OCI-LY1 (cell line): ENCODE measurements around the gene PTPN3.

Experiments
- EZH2 ChIP-seq: fragments of 200-600 bp; sonication (generic), shearing (Covaris generic); IDR thresholded peaks from 2 replicates; pipeline ENCODE4 v1.8.0; 2017; ENCODE audit warnings: borderline replicate concordance, mixed run types, mild to moderate bottlenecking, antibody characterized with exemption, low read length, moderate library complexity, mixed read lengths
- TF ChIP-seq, protein P1 (sequence below): fragments of 200-600 bp; sonication (generic), shearing (Covaris generic); IDR thresholded peaks from 2 replicates; pipeline ENCODE4 v1.5.1; 2017; ENCODE audit warnings: mild to moderate bottlenecking, antibody characterized with exemption, low read length, moderate library complexity, mixed read lengths

DNA sequence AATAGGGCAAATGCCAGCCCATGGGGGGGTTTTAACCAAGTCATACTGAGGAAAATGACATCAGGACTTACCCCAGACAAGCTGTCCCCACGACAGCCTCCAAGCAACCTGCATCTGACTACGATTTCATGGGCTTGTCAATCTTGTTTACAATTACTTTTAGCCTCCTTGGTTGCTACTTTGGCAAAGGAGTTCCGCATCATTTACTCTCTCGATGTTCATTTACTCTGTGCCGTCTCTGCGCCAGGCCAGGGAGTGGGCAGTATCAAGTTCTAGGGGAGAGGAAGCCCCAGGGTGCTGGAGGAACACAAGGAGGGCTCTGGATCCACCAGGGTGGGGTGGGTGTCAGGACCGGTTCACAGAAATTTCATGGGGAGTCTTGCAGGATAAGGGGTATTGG is 23.9 kb downstream of the PTPN3 start:
- TF ChIP-seq EZH2: no peak
- TF ChIP-seq, protein P1, sequence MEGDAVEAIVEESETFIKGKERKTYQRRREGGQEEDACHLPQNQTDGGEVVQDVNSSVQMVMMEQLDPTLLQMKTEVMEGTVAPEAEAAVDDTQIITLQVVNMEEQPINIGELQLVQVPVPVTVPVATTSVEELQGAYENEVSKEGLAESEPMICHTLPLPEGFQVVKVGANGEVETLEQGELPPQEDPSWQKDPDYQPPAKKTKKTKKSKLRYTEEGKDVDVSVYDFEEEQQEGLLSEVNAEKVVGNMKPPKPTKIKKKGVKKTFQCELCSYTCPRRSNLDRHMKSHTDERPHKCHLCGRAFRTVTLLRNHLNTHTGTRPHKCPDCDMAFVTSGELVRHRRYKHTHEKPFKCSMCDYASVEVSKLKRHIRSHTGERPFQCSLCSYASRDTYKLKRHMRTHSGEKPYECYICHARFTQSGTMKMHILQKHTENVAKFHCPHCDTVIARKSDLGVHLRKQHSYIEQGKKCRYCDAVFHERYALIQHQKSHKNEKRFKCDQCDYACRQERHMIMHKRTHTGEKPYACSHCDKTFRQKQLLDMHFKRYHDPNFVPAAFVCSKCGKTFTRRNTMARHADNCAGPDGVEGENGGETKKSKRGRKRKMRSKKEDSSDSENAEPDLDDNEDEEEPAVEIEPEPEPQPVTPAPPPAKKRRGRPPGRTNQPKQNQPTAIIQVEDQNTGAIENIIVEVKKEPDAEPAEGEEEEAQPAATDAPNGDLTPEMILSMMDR: no peak
